ENCODE data around the gene POP4.

GRCh38 chr19:29578349-29578748, 27.7 kb upstream of the POP4 start:
- no peak for TF ChIP-seq CTCF (IDR thresholded peaks at IDR 0.05; ENCODE audit: borderline replicate concordance, extremely low read depth, low read length, poor library complexity, severe bottlenecking)
- no peak for TF ChIP-seq EZH2 (IDR thresholded peaks at IDR 0.05; ENCODE audit: borderline replicate concordance, low read depth, low read length, severe bottlenecking)

Measured in DND-41 (cell line).